Measurements from ENCODE around the gene ACTL7A.
"Not testable (repeated sequence)": the region's sequence is repeated elsewhere in the genome, so short reads cannot be mapped to it uniquely, and the experiment has no call there.

ACTL7A gene

GRCh38 chr9:108845947-108846346, 16.1 kb upstream of the ACTL7A start:
- H3K27ac ChIP-seq (replicated peaks): no peak overlapping the region
- no peaks in the 10 kb centered on the region for H3K27me3 ChIP-seq (ENCODE audit: insufficient read depth, poor library complexity, severe bottlenecking)
- H3K4me3 ChIP-seq (replicated peaks; ENCODE audit: insufficient read depth, low read length): no peak overlapping the region
- TF ChIP-seq CTCF (IDR thresholded peaks at IDR 0.05; ENCODE audit: insufficient read depth, low read length) (no peak), POLR2AphosphoS5 (IDR thresholded peaks at IDR 0.05; ENCODE audit: low read depth) (no peak), GABPA (IDR thresholded peaks at IDR 0.05; ENCODE audit: low read depth) (no peak), SPI1 (IDR thresholded peaks at IDR 0.05; ENCODE audit: borderline replicate concordance, low read depth) (no peak), REST (IDR thresholded peaks at IDR 0.05; ENCODE audit: insufficient replicate concordance, low read depth) (no peak)
- DNase-seq (ENCODE audit: low read depth in 1 of 2, low spot score in 1 of 2): no peak

- H3K4me3 ChIP-seq (replicated peaks; ENCODE audit: insufficient read depth, low read length); H3K27ac ChIP-seq (replicated peaks); DNase-seq (ENCODE audit: low read depth in 1 of 2, low spot score in 1 of 2): not testable (repeated sequence)
Measured at GRCh38 chr9:108848296-108848695, 13.8 kb upstream of the ACTL7A start.

GRCh38 chr9:108850293-108850897, 11.7 kb upstream of the ACTL7A start:
- H3K27me3 ChIP-seq (ENCODE audit: insufficient read depth, poor library complexity, severe bottlenecking): peaks cover 6% of the 10 kb centered on the region
- no peak for TF ChIP-seq GABPA (IDR thresholded peaks at IDR 0.05; ENCODE audit: low read depth)
- no peak for TF ChIP-seq REST (IDR thresholded peaks at IDR 0.05; ENCODE audit: insufficient replicate concordance, low read depth)
- TF ChIP-seq POLR2AphosphoS5 (IDR thresholded peaks at IDR 0.05; ENCODE audit: low read depth): no peak
- no peak for TF ChIP-seq SPI1 (IDR thresholded peaks at IDR 0.05; ENCODE audit: borderline replicate concordance, low read depth)
- TF ChIP-seq CTCF (IDR thresholded peaks at IDR 0.05; ENCODE audit: insufficient read depth, low read length): no peak
- no peak overlapping the region for H3K27ac ChIP-seq (replicated peaks)
- H3K4me3 ChIP-seq (replicated peaks; ENCODE audit: insufficient read depth, low read length): no peak overlapping the region
- no peak for DNase-seq (ENCODE audit: low read depth in 1 of 2, low spot score in 1 of 2)

More at GRCh38 chr9:108848296-108848695, 13.8 kb upstream of the ACTL7A start:
- not testable (repeated sequence) for H3K27me3 ChIP-seq (ENCODE audit: insufficient read depth, poor library complexity, severe bottlenecking)

GRCh38 chr9:108851138-108851537, 10.9 kb upstream of the ACTL7A start:
- Histone ChIP-seq H3K27ac (replicated peaks) (no peak overlapping the region), H3K4me3 (replicated peaks; ENCODE audit: insufficient read depth, low read length) (no peak overlapping the region), H3K27me3 (ENCODE audit: insufficient read depth, poor library complexity, severe bottlenecking) (peaks cover 6% of the 10 kb centered on the region)
- no peak for TF ChIP-seq SPI1 (IDR thresholded peaks at IDR 0.05; ENCODE audit: borderline replicate concordance, low read depth)
- no peak for TF ChIP-seq CTCF (IDR thresholded peaks at IDR 0.05; ENCODE audit: insufficient read depth, low read length)
- TF ChIP-seq REST (IDR thresholded peaks at IDR 0.05; ENCODE audit: insufficient replicate concordance, low read depth): no peak
- TF ChIP-seq GABPA (IDR thresholded peaks at IDR 0.05; ENCODE audit: low read depth): no peak
- TF ChIP-seq POLR2AphosphoS5 (IDR thresholded peaks at IDR 0.05; ENCODE audit: low read depth): no peak
- no peak for DNase-seq (ENCODE audit: low read depth in 1 of 2, low spot score in 1 of 2)
